Chondrocyte (in vitro differentiated cells): ENCODE measurements around the gene RNF208. TPM values are rescaled to one million over a fixed set of nuclear protein-coding genes. Genes with fewer than 3 reads are reported as not detected.

Experiments
- DNase-seq: peaks from one replicate; pipeline ENCODE4 v3.0.0; 2021; ENCODE audit warnings: mixed read lengths, low spot score
- H3K27ac Mint-ChIP-seq: one replicate; pipeline ENCODE4 v1.8.0; 2021; ENCODE audit warnings: mild to moderate bottlenecking, moderate library complexity, mixed read lengths; ENCODE audit not compliant: unreplicated experiment
- H3K27me3 Mint-ChIP-seq: 2 replicates; pipeline ENCODE4 v1.8.0; 2021; ENCODE audit warnings: low read depth, mixed read lengths
- H3K36me3 Mint-ChIP-seq: 2 replicates; pipeline ENCODE4 v1.8.0; 2021; ENCODE audit warnings: low read depth, mixed read lengths
- H3K4me1 Mint-ChIP-seq: 2 replicates; pipeline ENCODE4 v1.8.0; 2021; ENCODE audit warnings: low read depth, mild to moderate bottlenecking, mixed read lengths
- H3K4me3 Mint-ChIP-seq: one replicate; pipeline ENCODE4 v1.8.0; 2021; ENCODE audit warnings: mild to moderate bottlenecking, moderate library complexity, mixed read lengths; ENCODE audit not compliant: unreplicated experiment
- H3K9me3 Mint-ChIP-seq: 2 replicates; pipeline ENCODE4 v1.8.0; 2021; ENCODE audit warnings: low read depth, mixed read lengths
- CTCF ChIP-seq: fragments of 200-600 bp; sonication (generic); IDR thresholded peaks from 2 replicates; pipeline ENCODE4 v1.5.0; 2021; ENCODE audit warnings: antibody characterized with exemption, mild to moderate bottlenecking, moderate library complexity
- total RNA-seq: library from RNA; stranded (reverse); gene quantifications from 3 replicates; pipeline ENCODE4 v1.2.1, GENCODE V29; 2021

RNF208 gene
- total RNA-seq, 1 donor from 2014 or later = 3.3 TPM

GRCh38 chr9:137256362-137256761 lies 34.3 kb upstream of the RNF208 start:
- Mint-ChIP-seq H3K9me3 (no peaks in the 10 kb centered on the region), H3K4me1 (peaks cover 17% of the 10 kb centered on the region), H3K27ac (peak overlapping the region; percentile 2), H3K27me3 (no peaks in the 10 kb centered on the region), H3K36me3 (no peaks in the 10 kb centered on the region), H3K4me3 (peak overlapping the region; percentile 87)
- no peak for DNase-seq
- no peak for TF ChIP-seq CTCF

- Mint-ChIP-seq H3K27ac (peak overlapping the region; percentile 45), H3K27me3 (no peaks in the 10 kb centered on the region), H3K4me3 (peak overlapping the region; percentile 87), H3K36me3 (no peaks in the 10 kb centered on the region), H3K4me1 (peaks cover 17% of the 10 kb centered on the region), H3K9me3 (no peaks in the 10 kb centered on the region)
- TF ChIP-seq CTCF = no peak
- no peak for DNase-seq
These were observed 33.5 kb upstream of the RNF208 start for GRCh38 chr9:137255448-137256114.

GRCh38 chr9:137254624-137255447 lies 32.8 kb upstream of the RNF208 start, which contains the start of gene NELFB:
Gene NELFB (plus strand): TSS chr9:137255327.
- no peak for DNase-seq
- H3K4me3 Mint-ChIP-seq = peak within 1 kb of the TSS; percentile 87
- no peaks in the 10 kb centered on the region for H3K27me3 Mint-ChIP-seq
- H3K36me3 Mint-ChIP-seq = no peaks in the 10 kb centered on the region
- peak; percentile 25 for TF ChIP-seq CTCF
- H3K27ac Mint-ChIP-seq = peak within 1 kb of the TSS; percentile 45
- no peaks in the 10 kb centered on the region for H3K9me3 Mint-ChIP-seq
- peaks cover 17% of the 10 kb centered on the region for H3K4me1 Mint-ChIP-seq

GRCh38 chr9:137253717-137254623 lies 31.9 kb upstream of the RNF208 start:
- Mint-ChIP-seq H3K9me3 (no peaks in the 10 kb centered on the region), H3K4me1 (peaks cover 17% of the 10 kb centered on the region), H3K27ac (peak overlapping the region; percentile 37), H3K36me3 (no peaks in the 10 kb centered on the region), H3K4me3 (peak overlapping the region; percentile 87), H3K27me3 (no peaks in the 10 kb centered on the region)
- TF ChIP-seq CTCF = no peak
- no peak for DNase-seq
